ENCODE measurements around the gene PROM2.

The PROM2 gene

GRCh38 chr2:95285542-95285932 is 11.3 kb downstream of the PROM2 start:
- DNase-seq (ENCODE audit: low read depth): no peak

GRCh38 chr2:95287336-95287735 is 13.1 kb downstream of the PROM2 start:
- no peak for DNase-seq (ENCODE audit: low read depth)

- DNase-seq (ENCODE audit: low read depth): no peak
Observed at GRCh38 chr2:95287806-95288205, 13.6 kb downstream of the PROM2 start.

GRCh38 chr2:95289253-95289652 is 15.0 kb downstream of the PROM2 start:
- DNase-seq (ENCODE audit: low read depth): no peak

- no peak for DNase-seq (ENCODE audit: low read depth)
Observed at GRCh38 chr2:95291222-95291621, 17.0 kb downstream of the PROM2 start.

- DNase-seq (ENCODE audit: low read depth): no peak
Observed at GRCh38 chr2:95292623-95293260, 18.5 kb downstream of the PROM2 start.

- DNase-seq (ENCODE audit: low read depth): no peak
Observed at GRCh38 chr2:95294579-95295250, 20.5 kb downstream of the PROM2 start.

- DNase-seq (ENCODE audit: low read depth): no peak
Observed at GRCh38 chr2:95295376-95295775, 21.1 kb downstream of the PROM2 start.

GRCh38 chr2:95296011-95296410 is 21.8 kb downstream of the PROM2 start:
- no peak for DNase-seq (ENCODE audit: low read depth)

GRCh38 chr2:95296880-95297487 is 22.7 kb downstream of the PROM2 start, which contains the start of gene KCNIP3:
TSS of gene KCNIP3 (plus strand) at chr2:95297347. CDS start at chr2:95297439, 92 bp downstream.
- peak; percentile 62 for DNase-seq (ENCODE audit: low read depth)

- DNase-seq (ENCODE audit: low read depth): no peak
Observed at GRCh38 chr2:95297639-95298395, 23.6 kb downstream of the PROM2 start.

- peak; percentile 21 for DNase-seq (ENCODE audit: low read depth)
Observed at GRCh38 chr2:95298486-95299111, 24.4 kb downstream of the PROM2 start.

- DNase-seq (ENCODE audit: low read depth): no peak
Observed at GRCh38 chr2:95299961-95300360, 25.7 kb downstream of the PROM2 start.

GRCh38 chr2:95300450-95300849 is 26.2 kb downstream of the PROM2 start:
- DNase-seq (ENCODE audit: low read depth): no peak

- DNase-seq (ENCODE audit: low read depth): no peak
Observed at GRCh38 chr2:95301186-95301585, 26.9 kb downstream of the PROM2 start.

- DNase-seq (ENCODE audit: low read depth): no peak
Observed at GRCh38 chr2:95301876-95302641, 27.8 kb downstream of the PROM2 start.

- DNase-seq (ENCODE audit: low read depth): no peak
Observed at GRCh38 chr2:95303191-95303919, 29.1 kb downstream of the PROM2 start.

- DNase-seq (ENCODE audit: low read depth): peak; percentile 98
Observed at GRCh38 chr2:95305380-95306061, 31.3 kb downstream of the PROM2 start.

GRCh38 chr2:95306336-95306895 is 32.2 kb downstream of the PROM2 start:
- no peak for DNase-seq (ENCODE audit: low read depth)

GRCh38 chr2:95307036-95307435 is 32.8 kb downstream of the PROM2 start:
- DNase-seq (ENCODE audit: low read depth): no peak

All from fibroblast of gingiva (primary cell).